ENCODE results near the gene PRKG1. TPM values are rescaled to one million over a fixed set of nuclear protein-coding genes. Genes with fewer than 3 reads are reported as not detected.

PRKG1 gene
- total RNA-seq, 2 donors from 2014 or later: 17.8 to 31.1 TPM

DNA sequence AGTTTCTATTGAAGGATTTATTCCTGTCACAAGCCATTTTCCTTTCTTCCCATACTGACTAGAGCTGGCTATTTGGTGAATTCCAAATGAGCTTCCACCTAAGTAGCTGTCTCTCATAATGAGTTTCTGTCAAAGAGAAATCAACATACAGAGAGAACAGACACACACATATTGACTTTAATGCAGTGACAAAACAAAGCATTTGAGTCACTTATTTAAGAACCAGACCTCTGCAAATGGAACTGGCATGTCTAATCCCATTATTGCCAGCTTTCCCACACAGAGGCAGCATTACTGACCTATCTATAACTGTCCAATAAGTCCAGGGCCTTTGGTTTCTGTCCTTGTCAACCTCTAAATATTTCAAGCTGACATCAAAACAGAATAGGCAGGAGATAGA lies 804.4 kb downstream of the PRKG1 start:
- peaks cover 0 to 31% of the 10 kb centered on the region in 2 donors for H3K4me1 ChIP-seq
- no peak overlapping the region for H3K4me3 ChIP-seq
- no peaks in the 10 kb centered on the region for H3K36me3 ChIP-seq
- TF ChIP-seq, protein P1, sequence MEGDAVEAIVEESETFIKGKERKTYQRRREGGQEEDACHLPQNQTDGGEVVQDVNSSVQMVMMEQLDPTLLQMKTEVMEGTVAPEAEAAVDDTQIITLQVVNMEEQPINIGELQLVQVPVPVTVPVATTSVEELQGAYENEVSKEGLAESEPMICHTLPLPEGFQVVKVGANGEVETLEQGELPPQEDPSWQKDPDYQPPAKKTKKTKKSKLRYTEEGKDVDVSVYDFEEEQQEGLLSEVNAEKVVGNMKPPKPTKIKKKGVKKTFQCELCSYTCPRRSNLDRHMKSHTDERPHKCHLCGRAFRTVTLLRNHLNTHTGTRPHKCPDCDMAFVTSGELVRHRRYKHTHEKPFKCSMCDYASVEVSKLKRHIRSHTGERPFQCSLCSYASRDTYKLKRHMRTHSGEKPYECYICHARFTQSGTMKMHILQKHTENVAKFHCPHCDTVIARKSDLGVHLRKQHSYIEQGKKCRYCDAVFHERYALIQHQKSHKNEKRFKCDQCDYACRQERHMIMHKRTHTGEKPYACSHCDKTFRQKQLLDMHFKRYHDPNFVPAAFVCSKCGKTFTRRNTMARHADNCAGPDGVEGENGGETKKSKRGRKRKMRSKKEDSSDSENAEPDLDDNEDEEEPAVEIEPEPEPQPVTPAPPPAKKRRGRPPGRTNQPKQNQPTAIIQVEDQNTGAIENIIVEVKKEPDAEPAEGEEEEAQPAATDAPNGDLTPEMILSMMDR (IDR thresholded peaks at IDR 0.05): no peak
- no peak for DNase-seq (ENCODE audit: low spot score)
- peaks cover 0 to 7% of the 10 kb centered on the region in 2 donors for H3K9me3 ChIP-seq
- H3K27me3 ChIP-seq: no peaks in the 10 kb centered on the region
- H3K27ac ChIP-seq: peak overlapping the region; percentile 41 to 70

DNA sequence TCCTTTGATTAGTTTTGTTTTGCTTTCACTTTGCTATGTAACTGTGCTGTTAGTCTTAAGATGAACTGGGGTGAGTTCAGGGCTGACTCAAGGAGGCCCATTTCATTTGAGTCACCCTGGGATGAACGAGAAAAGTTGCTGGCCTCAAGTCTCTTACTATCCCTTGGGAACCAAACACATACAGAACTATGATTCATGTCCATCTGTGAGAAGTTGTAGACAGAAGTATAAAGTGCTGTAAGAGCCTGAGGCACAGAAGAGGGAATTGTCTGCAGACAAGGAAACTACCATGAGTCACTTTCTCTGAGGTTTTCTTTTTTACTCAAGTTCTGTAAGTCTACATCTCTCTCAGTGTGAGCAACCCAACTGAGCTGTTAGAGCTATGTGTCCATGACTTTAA lies 805.0 kb downstream of the PRKG1 start:
- Histone ChIP-seq H3K36me3 (no peaks in the 10 kb centered on the region), H3K4me1 (peaks cover 0 to 31% of the 10 kb centered on the region in 2 donors), H3K27me3 (no peaks in the 10 kb centered on the region), H3K9me3 (peaks cover 0 to 7% of the 10 kb centered on the region in 2 donors), H3K4me3 (no peak overlapping the region), H3K27ac (peak overlapping the region; percentile 41 to 70)
- DNase-seq (ENCODE audit: low spot score): peak; percentile 78
- TF ChIP-seq, protein P1 (IDR thresholded peaks at IDR 0.05): no peak

DNA sequence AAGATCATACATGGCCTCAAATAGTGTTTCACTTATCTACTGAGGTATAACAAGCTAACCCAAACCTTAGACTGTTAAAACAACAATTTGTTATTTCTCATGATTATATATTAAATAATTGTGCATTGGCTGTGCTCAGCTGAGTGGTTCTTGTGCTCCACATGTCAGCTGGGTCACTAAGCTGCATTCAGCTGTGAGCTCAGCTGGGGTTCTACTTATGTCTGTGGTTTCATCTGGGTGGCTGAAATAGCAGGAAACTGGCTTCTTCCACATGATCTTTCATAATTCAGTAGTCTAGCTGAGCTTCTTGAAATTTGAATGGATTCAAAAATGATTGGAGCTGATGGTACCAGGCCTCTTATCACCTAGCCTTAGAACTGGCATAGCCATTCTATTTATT lies 806.9 kb downstream of the PRKG1 start:
- TF ChIP-seq, protein P1 (IDR thresholded peaks at IDR 0.05): no peak
- Histone ChIP-seq H3K27me3 (no peaks in the 10 kb centered on the region), H3K36me3 (no peaks in the 10 kb centered on the region), H3K27ac (no peak overlapping the region), H3K4me3 (no peak overlapping the region), H3K4me1 (peaks cover 0 to 27% of the 10 kb centered on the region in 2 donors), H3K9me3 (peaks cover 0 to 7% of the 10 kb centered on the region in 2 donors)
- no peak for DNase-seq (ENCODE audit: low spot score)

DNA sequence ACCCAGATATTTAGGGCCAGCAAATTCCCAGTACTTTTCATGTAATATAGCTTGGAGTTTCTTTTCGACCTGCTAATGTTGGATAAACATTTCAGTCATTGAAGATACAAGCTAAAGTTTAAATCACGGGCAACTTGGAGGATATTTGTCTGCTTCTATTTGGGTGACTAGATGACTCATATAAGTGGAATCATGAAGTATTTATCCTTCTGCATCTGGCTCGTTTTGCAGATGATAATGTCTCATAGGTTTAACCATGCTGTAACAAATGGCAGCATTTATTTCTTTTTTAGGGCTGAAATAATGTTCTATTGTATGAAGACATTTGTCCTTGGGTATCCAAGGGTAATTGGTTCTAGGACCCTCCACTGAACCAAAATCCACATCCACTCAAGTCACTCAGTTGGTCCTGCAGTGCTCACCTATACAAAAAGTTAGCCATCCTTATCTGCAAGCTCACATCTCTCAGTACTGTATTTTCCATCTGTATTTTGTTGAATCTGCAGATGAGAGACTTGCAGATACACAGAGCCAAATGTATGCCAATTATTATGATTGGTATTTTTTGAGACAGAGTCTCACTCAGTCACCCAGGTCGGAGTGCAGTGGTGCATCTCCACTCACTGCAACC lies 812.3 kb downstream of the PRKG1 start:
- Histone ChIP-seq H3K36me3 (no peaks in the 10 kb centered on the region), H3K4me1 (peaks cover 0 to 4% of the 10 kb centered on the region in 2 donors), H3K27ac (no peak overlapping the region), H3K27me3 (no peaks in the 10 kb centered on the region), H3K4me3 (no peak overlapping the region), H3K9me3 (no peaks in the 10 kb centered on the region)
- TF ChIP-seq, protein P1 (IDR thresholded peaks at IDR 0.05): no peak
- no peak for DNase-seq (ENCODE audit: low spot score)

DNA sequence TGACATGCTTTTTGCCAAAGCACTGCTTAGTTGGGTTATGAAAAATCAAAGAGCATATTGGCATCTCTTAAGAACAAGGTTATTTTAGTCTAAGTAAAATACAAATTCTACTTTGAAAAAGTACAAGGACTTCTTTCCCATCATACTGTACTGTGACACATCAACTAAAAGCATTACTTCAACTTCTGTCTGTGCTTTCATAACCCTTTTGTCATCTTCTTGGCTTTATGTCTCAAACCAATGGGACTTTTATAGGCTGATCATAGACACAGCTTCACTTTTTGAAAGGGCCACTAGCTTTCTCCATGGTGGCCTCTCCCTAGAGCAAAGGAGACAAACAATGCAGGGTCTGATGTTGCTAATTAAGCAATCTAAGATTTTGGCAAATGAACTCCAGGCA lies 814.0 kb downstream of the PRKG1 start:
- no peaks in the 10 kb centered on the region for H3K9me3 ChIP-seq
- peaks cover 0 to 4% of the 10 kb centered on the region in 2 donors for H3K4me1 ChIP-seq
- H3K27ac ChIP-seq: no peak overlapping the region
- no peak for DNase-seq (ENCODE audit: low spot score)
- H3K36me3 ChIP-seq: no peaks in the 10 kb centered on the region
- TF ChIP-seq, protein P1 (IDR thresholded peaks at IDR 0.05): no peak
- H3K4me3 ChIP-seq: no peak overlapping the region
- H3K27me3 ChIP-seq: no peaks in the 10 kb centered on the region

DNA sequence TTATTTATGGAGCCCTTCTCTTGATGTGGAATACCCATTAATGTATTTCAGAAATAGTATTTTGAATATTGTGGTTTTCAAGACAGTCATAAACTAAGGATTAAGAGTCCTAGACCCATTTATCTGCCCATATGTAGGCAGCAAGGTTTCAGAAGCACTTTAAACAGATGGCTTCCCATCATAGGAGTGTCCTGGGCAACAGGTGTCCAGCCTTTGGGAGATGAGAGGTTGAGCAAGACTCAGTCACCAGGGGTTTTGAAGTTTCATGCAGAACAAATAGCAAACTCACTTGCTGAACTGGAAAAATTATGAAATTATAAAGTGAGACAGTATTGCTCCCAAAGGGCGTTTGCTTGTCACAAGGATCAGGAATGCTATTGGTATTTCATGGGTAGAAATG lies 818.0 kb downstream of the PRKG1 start:
- H3K27ac ChIP-seq: no peak overlapping the region
- H3K9me3 ChIP-seq: no peaks in the 10 kb centered on the region
- peaks cover 0 to 31% of the 10 kb centered on the region in 2 donors for H3K4me1 ChIP-seq
- no peaks in the 10 kb centered on the region for H3K36me3 ChIP-seq
- H3K27me3 ChIP-seq: no peaks in the 10 kb centered on the region
- H3K4me3 ChIP-seq: no peak overlapping the region
- DNase-seq (ENCODE audit: low spot score): no peak
- TF ChIP-seq, protein P1 (IDR thresholded peaks at IDR 0.05): no peak

Data from right atrium auricular region (tissue), 2 donors.